Heart right ventricle (tissue), 16 donors: Measurements from ENCODE around the gene ABCC4. TPM values are rescaled to one million over a fixed set of nuclear protein-coding genes. Genes with fewer than 3 reads are reported as not detected.

Experiments used
- ATAC-seq, 8 donors: fragments of 200-7000 bp; cut with Tn5 transposase; one replicate each; pipeline ENCODE4 v1.9.1; 2020; ENCODE audit warnings: mild to moderate bottlenecking in 8 of 8, moderate library complexity in 8 of 8, moderate number of reproducible peaks in 1 of 8
- DNase-seq, 2 donors: peaks; one replicate each; pipeline ENCODE4 v3.0.0-alpha.2; 2020
- H3K27ac ChIP-seq, 10 donors: fragments of 200-600 bp; sonication (generic) in 2 of 10; one replicate each; pipeline versions ENCODE4 v1.5.0 to v1.8.0; 2020 to 2022; ENCODE audit warnings: mild to moderate bottlenecking in 3 of 10
- H3K27me3 ChIP-seq, 7 donors: fragments of 200-600 bp; one replicate each; pipeline ENCODE4 v1.8.0; 2021 to 2022; ENCODE audit warnings: mild to moderate bottlenecking in 2 of 7
- H3K36me3 ChIP-seq, 9 donors: fragments of 200-600 bp; sonication (generic) in 1 of 9; one replicate each; pipeline versions ENCODE4 v1.5.0 to v1.8.0; 2020 to 2022; ENCODE audit warnings: mild to moderate bottlenecking in 2 of 9
- H3K4me1 ChIP-seq, 9 donors: fragments of 200-600 bp; sonication (generic) in 1 of 9; one replicate each; pipeline versions ENCODE4 v1.5.0 to v1.8.0; 2020 to 2022; ENCODE audit warnings: mild to moderate bottlenecking in 4 of 9
- H3K4me3 ChIP-seq, 10 donors: fragments of 200-600 bp; sonication (generic) in 2 of 10; one replicate each; pipeline versions ENCODE4 v1.5.0 to v1.8.0; 2020 to 2022; ENCODE audit warnings: mild to moderate bottlenecking in 7 of 10, moderate library complexity in 2 of 10
- H3K9me3 ChIP-seq, 11 donors: fragments of 200-600 bp in 10 of 11; sonication (generic) in 2 of 11; one replicate each; pipeline versions ENCODE4 v1.5.0 to v1.8.0; 2013 to 2022; ENCODE audit warnings: mild to moderate bottlenecking in 2 of 11, control low read depth in 1 of 11, moderate library complexity in 1 of 11
- CTCF ChIP-seq, 9 donors: fragments of 200-600 bp; sonication (generic) in 2 of 9; IDR thresholded peaks; one replicate each; pipeline versions ENCODE4 v1.5.0 to v1.8.0; 2021 to 2022; ENCODE audit warnings: antibody characterized with exemption in 9 of 9, mild to moderate bottlenecking in 5 of 9, moderate library complexity in 1 of 9
- WGBS, 2 donors: extraction: QIAGEN DNeasy Blood & Tissue Kit; methylation state at CpG; one replicate each; pipeline ENCODE4 v1.1.7; 2013; ENCODE audit warnings: inconsistent platforms in 1 of 2; 5-methylcytosine and 5-hydroxymethylcytosine counted together
- intact Hi-C, 10 donors: fragments of 100-400 bp; cut with DNase I; formaldehyde crosslinking; loops; one replicate each; pipeline versions ENCODE4 v1.11.1 to v1.14.2; 2022
- polyA plus RNA-seq, 2 donors: library from polyadenylated mRNA; stranded (reverse); fragments of 200-250 nt; gene quantifications; one replicate each; pipeline ENCODE4 v1.2.3, GENCODE V29; 2013
- total RNA-seq, 10 donors: library from RNA; stranded (reverse); fragmentation: NEBNext Ultra II Directional in 3 of 10; extraction: Animal tissue kit (Norgen Biotek cat#: 25700) in 3 of 10; gene quantifications; one replicate each; pipeline versions ENCODE4 v1.2.1 to v1.2.4, GENCODE V29; 2021 to 2023
- donor health status: Arrhythmogenic right ventricular cardiomyopathy.
- donor health status: ischemic (EF 13 %, LVEDD 7.1; RV severe dilation, severe dysfunction).
- donor health status: healthy with polysubstance abuse.
- donor health status: DM: no; HTN: yes; CAD: no.
- donor health status: DM: no; HTN: no; CAD: no.
- donor health status: ischemic (EF 25% LVEDD 6.9; RV normal size, moderate dysfunction).
- donor health status: ischemic (EF 25% LVEDD 5.7; RV mildly dilated, moderate dysfunction).
- donor health status: healthy.
- donor health status: DM: yes; HTN: yes; CAD: no.
- donor health status: Ischemic cardiomyopathy.
- donor health status: ischemic (EF 35%, LVEDD 5.7; RV mildly dilated, moderate dysfunction).
- donor health status: nonischemic (EF 11% LVEDD 7.7; RV severe dilation, severe dysfunction).
- donor health status: DM: yes; HTN: yes; CAD: no.
- donor health status: PGD.
- donor health status: ischemic (EF 29% LVEDD 5.4; RV normal size, mild dysfunction).
- donor health status: nonischemic (EF 23%, LVEDD 6.1; RV moderate dilation, normal function).

ABCC4 gene
- total and polyA plus RNA-seq, 12 donors = 1.1 to 6.7 (median 3.9) TPM

GRCh38 chr13:94993616-94994015, 307.6 kb downstream of the ABCC4 start:
- Histone ChIP-seq H3K27ac (no peak overlapping the region), H3K4me1 (no peaks in the 10 kb centered on the region), H3K36me3 (no peaks in the 10 kb centered on the region), H3K27me3 (peaks cover 0 to 28% (median 7%) of the 10 kb centered on the region in 7 donors), H3K4me3 (no peak overlapping the region), H3K9me3 (peaks cover 0 to 2% (median 0%) of the 10 kb centered on the region in 11 donors)
- DNase-seq (no peak), ATAC-seq (no peak)
- intact Hi-C loops = no loop called here
- 54 to 68% methylated on average over 3 of the region's 3 CpGs for WGBS, 2 donors
- no peak for TF ChIP-seq CTCF (IDR thresholded peaks at IDR 0.05)

- DNase-seq (no peak), ATAC-seq (peak in 1 of 8 donors; percentile 25)
- WGBS, 2 donors = 67 to 69% methylated on average over 9 of the region's 9 CpGs
- Histone ChIP-seq H3K4me3 (no peak overlapping the region), H3K27ac (no peak overlapping the region), H3K36me3 (no peaks in the 10 kb centered on the region), H3K4me1 (no peaks in the 10 kb centered on the region), H3K27me3 (peaks cover 0 to 23% (median 0%) of the 10 kb centered on the region in 7 donors), H3K9me3 (peaks cover 0 to 2% (median 0%) of the 10 kb centered on the region in 11 donors)
- TF ChIP-seq CTCF (IDR thresholded peaks at IDR 0.05) = no peak
- intact Hi-C loops = no loop called here
Observed at GRCh38 chr13:94992036-94992960, 309.0 kb downstream of the ABCC4 start.

GRCh38 chr13:94988654-94989053, 312.6 kb downstream of the ABCC4 start:
- no peak for TF ChIP-seq CTCF (IDR thresholded peaks at IDR 0.05)
- Histone ChIP-seq H3K4me1 (no peaks in the 10 kb centered on the region), H3K27ac (no peak overlapping the region), H3K4me3 (no peak overlapping the region), H3K27me3 (peaks cover 0 to 23% (median 0%) of the 10 kb centered on the region in 7 donors), H3K9me3 (no peaks in the 10 kb centered on the region), H3K36me3 (no peaks in the 10 kb centered on the region)
- DNase-seq (no peak), ATAC-seq (no peak)
- intact Hi-C loops = no loop called here
- whole genome bisulfite sequencing, 2 donors = 51 to 72% methylated on average over 3 of the region's 3 CpGs

- no peak for TF ChIP-seq CTCF (IDR thresholded peaks at IDR 0.05)
- Histone ChIP-seq H3K4me1 (no peaks in the 10 kb centered on the region), H3K27me3 (peaks cover 0 to 23% (median 0%) of the 10 kb centered on the region in 7 donors), H3K36me3 (no peaks in the 10 kb centered on the region), H3K27ac (no peak overlapping the region), H3K4me3 (no peak overlapping the region), H3K9me3 (no peaks in the 10 kb centered on the region)
- DNase-seq (no peak), ATAC-seq (no peak)
- 94 to 97% methylated on average over 1 of the region's 1 CpG for WGBS, 2 donors
- intact Hi-C loops = no loop called here
Observed at GRCh38 chr13:94987869-94988268, 313.4 kb downstream of the ABCC4 start.
